OCI-LY7 (cell line): Measurements from ENCODE around the gene OSGIN1.

Experiments used
- CTCF ChIP-seq: fragments of 200-600 bp; sonication (generic); conservative IDR thresholded peaks from 2 replicates; pipeline ENCODE4 v1.5.1; 2014; ENCODE audit warnings: mild to moderate bottlenecking, antibody characterized with exemption, low read length, moderate library complexity, mixed read lengths
- EZH2phosphoT487 ChIP-seq: fragments of 200-600 bp; sonication (generic); IDR thresholded peaks from 2 replicates; pipeline ENCODE4 v1.6.1; 2018; ENCODE audit warnings: low read depth, borderline replicate concordance, mild to moderate bottlenecking, mixed run types, antibody characterized with exemption, low read length, moderate library complexity, mixed read lengths

GRCh38 chr16:83915491-83915890 lies 37.5 kb upstream of the OSGIN1 start:
- TF ChIP-seq CTCF = no peak
- no peak for TF ChIP-seq EZH2phosphoT487
